Peyer's patch (tissue), 4 donors: Measurements from ENCODE around the gene CEP83.

Source experiments
- CTCF ChIP-seq, 6 experiments: fragments of 450-650 bp in 4 of 6; fragments of 200-600 bp in 2 of 6; sonication (generic) in 1 of 6; IDR thresholded peaks; one replicate each; pipeline ENCODE4 v1.5.1; 2017 to 2019; ENCODE audit warnings: antibody characterized with exemption in 6 of 6, mild to moderate bottlenecking in 3 of 6, moderate library complexity in 1 of 6
- POLR2A ChIP-seq, 2 donors: fragments of 450-650 bp; IDR thresholded peaks; one replicate each; pipeline ENCODE4 v1.5.1; 2017; ENCODE audit warnings: antibody characterized with exemption in 2 of 2, mild to moderate bottlenecking in 2 of 2, moderate library complexity in 2 of 2

GRCh38 chr12:94503619-94504018, 44.0 kb upstream of the CEP83 start:
- TF ChIP-seq POLR2A (IDR thresholded peaks at IDR 0.05) (no peak), CTCF (IDR thresholded peaks at IDR 0.05) (no peak)
